Measurements from ENCODE around the gene HLA-DOA. TPM values are rescaled to one million over a fixed set of nuclear protein-coding genes. Genes with fewer than 3 reads are reported as not detected.

Gene HLA-DOA
- total and polyA plus RNA-seq, 2 donors (not counting 1 experiment from before 2014, with no cell fraction given): 209 to 338 TPM

DNA sequence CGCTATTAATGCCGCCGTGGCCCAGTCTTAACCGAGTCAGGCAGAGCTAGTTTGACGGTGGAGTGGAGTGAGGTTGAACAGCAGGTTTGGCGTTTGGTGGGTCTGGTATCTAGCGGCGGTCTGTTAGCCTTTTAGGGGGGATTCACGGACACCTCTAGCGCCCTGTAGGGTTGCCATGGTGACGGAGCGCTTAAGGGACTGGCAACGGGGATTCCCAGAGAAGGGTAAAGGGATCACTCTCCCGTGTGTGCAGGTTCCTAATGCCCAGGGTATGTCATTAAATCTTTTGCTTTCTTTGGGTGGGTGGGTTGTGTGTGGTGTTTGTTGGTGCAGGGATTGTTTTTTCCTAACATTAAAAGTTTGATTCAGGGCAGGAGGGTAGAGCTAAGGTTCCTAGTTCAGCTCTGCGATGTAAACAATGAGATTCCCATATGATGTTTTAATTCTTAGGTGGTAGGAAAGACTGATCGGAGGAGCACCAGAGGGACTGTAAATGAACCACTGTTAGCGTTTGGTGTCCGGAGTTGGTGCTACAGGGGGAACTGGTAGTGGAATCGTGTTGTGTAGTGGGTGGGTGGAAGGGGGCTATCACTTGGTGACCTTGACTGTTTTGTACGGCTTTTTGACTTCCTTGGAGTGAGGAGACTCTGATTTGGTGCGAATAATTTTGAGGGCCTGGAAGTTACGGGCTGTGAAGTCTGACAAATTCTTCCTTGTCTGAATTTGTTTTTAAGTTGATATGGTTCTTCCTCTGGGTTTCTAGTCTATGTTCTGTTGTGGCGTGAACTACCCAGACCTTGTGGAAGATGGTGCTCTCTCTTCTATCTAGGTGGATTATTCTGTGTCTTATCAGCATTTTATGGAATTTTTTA lies 36.0 kb downstream of the HLA-DOA start:
- H3K9me3 ChIP-seq (ENCODE audit: control extremely low read depth in 1 of 3, control insufficient read depth in 2 of 3, insufficient read depth in 1 of 3, low read length in 2 of 3): no peaks in the 10 kb centered on the region
- H3K9ac ChIP-seq (ENCODE audit: low read length): peak overlapping the region; percentile 91
- Mint-ChIP-seq H3K9me3 (ENCODE audit: insufficient read depth) (no peaks in the 10 kb centered on the region), H3K27me3 (no peaks in the 10 kb centered on the region), H3K4me3 (peak overlapping the region; percentile 96), H3K27ac (peak overlapping the region; percentile 99), H3K4me1 (peaks cover 43% of the 10 kb centered on the region)
- peaks cover 29 to 43% of the 10 kb centered on the region in 2 donors for H3K4me1 ChIP-seq (ENCODE audit: control insufficient read depth in 2 of 2, insufficient read depth in 2 of 2, low read length in 2 of 2)
- ChIA-PET CTCF (interaction anchor here (1.0 to 28.4 kb wide), 16 partner anchors 10 to 235 kb away, joined by 3 to 822 read pairs (median 15); partner anchors contain the start of genes HLA-DMA, HLA-DMB, PSMB8 and RING1), POLR2A (interaction anchor here (0.6 to 11.8 kb wide), 22 partner anchors 9 to 618 kb away, joined by 3 to 349 read pairs (median 6); partner anchors contain the start of genes HLA-DMA, HLA-DMB, PSMB8 and PSMB9)
- DNase-seq (peak; percentile 86), ATAC-seq (ENCODE audit: low read depth) (no peak)
- peak overlapping the region; percentile 71 to 75 for H3K27ac ChIP-seq (ENCODE audit: low read length in 2 of 2)
- no peak overlapping the region for H2AFZ ChIP-seq (ENCODE audit: insufficient read depth, low read depth, low read length, poor library complexity, severe bottlenecking)
- peak overlapping the region; percentile 88 for H3K4me2 ChIP-seq (replicated peaks; ENCODE audit: low read depth, low read length, poor library complexity, severe bottlenecking)
- H3K79me2 ChIP-seq (ENCODE audit: control insufficient read depth, insufficient read depth, low read length): peaks cover 87% of the 10 kb centered on the region
- H3K4me3 ChIP-seq (ENCODE audit: control extremely low read depth in 1 of 5, extremely low read depth in 1 of 5, insufficient read depth in 1 of 5, low read depth in 2 of 5, low read length in 4 of 5): peak overlapping the region; percentile 87 to 99 (median 96)
- H4K20me1 ChIP-seq (ENCODE audit: control insufficient read depth, insufficient read depth, low read length, poor library complexity, severe bottlenecking): peaks cover 63% of the 10 kb centered on the region
- 2% methylated on average over 21 of the region's 23 CpGs for WGBS (ENCODE audit: insufficient coverage)
- intact Hi-C loops (cut with micrococcal nuclease): loop anchor here (1.0 to 5.0 kb wide), 4 partner anchors 11 to 796 kb away; partner anchors contain the start of genes AGPAT1 and RNF5
- no peaks in the 10 kb centered on the region for H3K27me3 ChIP-seq (replicated peaks in 1 of 4; ENCODE audit: control extremely low read depth in 1 of 4, control insufficient read depth in 3 of 4, insufficient read depth in 4 of 4, low read length in 3 of 4)
- peaks cover 0 to 52% of the 10 kb centered on the region in 2 experiments for H3K36me3 ChIP-seq (replicated peaks in 1 of 2; ENCODE audit: control extremely low read depth in 1 of 2, control insufficient read depth in 1 of 2, extremely low read depth in 1 of 2, insufficient read depth in 2 of 2, low read length in 1 of 2)
- TF ChIP-seq, protein P1, sequence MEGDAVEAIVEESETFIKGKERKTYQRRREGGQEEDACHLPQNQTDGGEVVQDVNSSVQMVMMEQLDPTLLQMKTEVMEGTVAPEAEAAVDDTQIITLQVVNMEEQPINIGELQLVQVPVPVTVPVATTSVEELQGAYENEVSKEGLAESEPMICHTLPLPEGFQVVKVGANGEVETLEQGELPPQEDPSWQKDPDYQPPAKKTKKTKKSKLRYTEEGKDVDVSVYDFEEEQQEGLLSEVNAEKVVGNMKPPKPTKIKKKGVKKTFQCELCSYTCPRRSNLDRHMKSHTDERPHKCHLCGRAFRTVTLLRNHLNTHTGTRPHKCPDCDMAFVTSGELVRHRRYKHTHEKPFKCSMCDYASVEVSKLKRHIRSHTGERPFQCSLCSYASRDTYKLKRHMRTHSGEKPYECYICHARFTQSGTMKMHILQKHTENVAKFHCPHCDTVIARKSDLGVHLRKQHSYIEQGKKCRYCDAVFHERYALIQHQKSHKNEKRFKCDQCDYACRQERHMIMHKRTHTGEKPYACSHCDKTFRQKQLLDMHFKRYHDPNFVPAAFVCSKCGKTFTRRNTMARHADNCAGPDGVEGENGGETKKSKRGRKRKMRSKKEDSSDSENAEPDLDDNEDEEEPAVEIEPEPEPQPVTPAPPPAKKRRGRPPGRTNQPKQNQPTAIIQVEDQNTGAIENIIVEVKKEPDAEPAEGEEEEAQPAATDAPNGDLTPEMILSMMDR (IDR thresholded peaks at IDR 0.05): no peak
- no peak for TF ChIP-seq EZH2 (IDR thresholded peaks at IDR 0.05; ENCODE audit: borderline replicate concordance, insufficient read depth, low read depth, low read length, poor library complexity, severe bottlenecking)

Data from B cell (primary cell).